Hepatocyte (in vitro differentiated cells): ENCODE measurements around the gene CCDC82. TPM values are rescaled to one million over a fixed set of nuclear protein-coding genes. Genes with fewer than 3 reads are reported as not detected.
A peak's percentile ranks its signal among the peaks of the same experiment; 100 is the strongest.

Source experiments
- DNase-seq: peaks from one replicate; pipeline ENCODE4 v3.0.0-alpha.2; 2016; ENCODE audit warnings: low spot score
- H2AFZ ChIP-seq: fragments of 200-600 bp; sonication (generic); 2 replicates; pipeline ENCODE4 v1.6.0; 2016; ENCODE audit warnings: antibody characterized with exemption, mild to moderate bottlenecking
- H3K27ac ChIP-seq: fragments of 200-600 bp; sonication (generic); 2 replicates; pipeline ENCODE4 v1.5.1; 2016; ENCODE audit warnings: mild to moderate bottlenecking
- H3K27me3 ChIP-seq: fragments of 200-600 bp; sonication (generic); 2 replicates; pipeline ENCODE4 v1.6.1; 2016
- H3K36me3 ChIP-seq: fragments of 200-600 bp; sonication (generic); replicated peaks from 2 replicates; pipeline ENCODE4 v1.5.1; 2016; ENCODE audit warnings: low read depth; ENCODE audit not compliant: insufficient read depth
- H3K4me1 ChIP-seq: fragments of 200-600 bp; sonication (generic); 2 replicates; pipeline ENCODE4 v1.5.1; 2016; ENCODE audit warnings: mild to moderate bottlenecking, moderate library complexity; ENCODE audit not compliant: insufficient read depth
- H3K4me2 ChIP-seq: fragments of 200-600 bp; sonication (generic); 2 replicates; pipeline ENCODE4 v1.6.0; 2016
- H3K4me3 ChIP-seq: fragments of 200-600 bp; sonication (generic); 2 replicates; pipeline ENCODE4 v1.5.1; 2016; ENCODE audit warnings: mild to moderate bottlenecking
- H3K79me2 ChIP-seq: fragments of 200-600 bp; sonication (generic); 2 replicates; pipeline ENCODE4 v1.6.0; 2017; ENCODE audit warnings: mild to moderate bottlenecking
- H3K9me2 ChIP-seq: fragments of 200-600 bp; sonication (generic); replicated peaks from 2 replicates; pipeline ENCODE4 v1.6.0; 2017; ENCODE audit warnings: mild to moderate bottlenecking; ENCODE audit not compliant: insufficient read depth
- H3K9me3 ChIP-seq: fragments of 200-600 bp; sonication (generic); 2 replicates; pipeline ENCODE4 v1.5.1; 2016; ENCODE audit warnings: low read depth, mild to moderate bottlenecking
- H4K20me1 ChIP-seq: fragments of 200-600 bp; sonication (generic); 2 replicates; pipeline ENCODE4 v1.6.0; 2016; ENCODE audit warnings: mild to moderate bottlenecking; ENCODE audit not compliant: insufficient read depth, poor library complexity, severe bottlenecking
- EZH2 ChIP-seq: fragments of 200-600 bp; sonication (generic); IDR thresholded peaks from 2 replicates; pipeline ENCODE4 v1.6.1; 2016; ENCODE audit warnings: antibody characterized with exemption, mild to moderate bottlenecking, borderline replicate concordance
- EZH2phosphoT487 ChIP-seq: fragments of 200-600 bp; sonication (generic); IDR thresholded peaks from one replicate; pipeline ENCODE4 v1.6.1; 2018; ENCODE audit warnings: antibody characterized with exemption, mild to moderate bottlenecking, low read depth, moderate library complexity; ENCODE audit not compliant: unreplicated experiment, severe bottlenecking
- WGBS: methylation state at CpG from one replicate; pipeline ENCODE4 v1.1.6; 2016; ENCODE audit warnings: low lambda C conversion rate; ENCODE audit errors: missing lambda C conversion rate; 5-methylcytosine and 5-hydroxymethylcytosine counted together
- polyA plus RNA-seq: library from polyadenylated mRNA; unstranded; fragments of >200 nt; fragmentation: Nextera tagmentation; extraction: Ambion mirVana; gene quantifications from 2 replicates; pipeline ENCODE4 v1.2.1, GENCODE V29; 2016
- total RNA-seq: library from RNA; depleted of rRNA; stranded (reverse); fragments of >200 nt; gene quantifications from 2 replicates; pipeline ENCODE4 v1.2.3, GENCODE V29; 2014
- TF ChIP-seq, protein P1 (sequence below): fragments of 200-600 bp; sonication (generic); IDR thresholded peaks from 2 replicates; pipeline ENCODE4 v1.5.1; 2016; ENCODE audit warnings: antibody characterized with exemption, mild to moderate bottlenecking; ENCODE audit not compliant: poor library complexity

The CCDC82 gene
- total and polyA plus RNA-seq, 2 experiments from 2014 or later: 12.7 to 16.3 TPM

DNA sequence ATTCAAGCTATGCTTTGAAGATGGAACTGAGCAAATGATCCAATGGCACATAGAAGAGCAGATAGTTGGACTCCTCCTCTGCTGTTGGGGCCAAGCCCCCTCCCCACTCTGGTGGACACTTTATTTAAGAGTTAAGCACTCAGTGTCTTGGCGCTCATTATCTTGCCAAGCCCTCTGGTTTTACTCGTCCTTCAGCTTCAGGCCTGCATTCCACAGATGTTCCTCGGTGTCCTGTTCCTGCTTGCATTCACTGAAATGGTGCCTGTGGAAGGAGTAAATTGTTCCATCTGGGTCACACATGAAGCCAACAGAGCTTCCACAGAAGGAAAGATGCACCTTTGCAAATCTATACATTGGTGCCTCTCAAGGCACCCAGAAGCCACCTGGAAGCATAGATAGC is 72.8 kb downstream of the CCDC82 start:
- Histone ChIP-seq H3K79me2 (peaks cover 90% of the 10 kb centered on the region), H3K27ac (peak overlapping the region; percentile 37)
- TF ChIP-seq, protein P1, sequence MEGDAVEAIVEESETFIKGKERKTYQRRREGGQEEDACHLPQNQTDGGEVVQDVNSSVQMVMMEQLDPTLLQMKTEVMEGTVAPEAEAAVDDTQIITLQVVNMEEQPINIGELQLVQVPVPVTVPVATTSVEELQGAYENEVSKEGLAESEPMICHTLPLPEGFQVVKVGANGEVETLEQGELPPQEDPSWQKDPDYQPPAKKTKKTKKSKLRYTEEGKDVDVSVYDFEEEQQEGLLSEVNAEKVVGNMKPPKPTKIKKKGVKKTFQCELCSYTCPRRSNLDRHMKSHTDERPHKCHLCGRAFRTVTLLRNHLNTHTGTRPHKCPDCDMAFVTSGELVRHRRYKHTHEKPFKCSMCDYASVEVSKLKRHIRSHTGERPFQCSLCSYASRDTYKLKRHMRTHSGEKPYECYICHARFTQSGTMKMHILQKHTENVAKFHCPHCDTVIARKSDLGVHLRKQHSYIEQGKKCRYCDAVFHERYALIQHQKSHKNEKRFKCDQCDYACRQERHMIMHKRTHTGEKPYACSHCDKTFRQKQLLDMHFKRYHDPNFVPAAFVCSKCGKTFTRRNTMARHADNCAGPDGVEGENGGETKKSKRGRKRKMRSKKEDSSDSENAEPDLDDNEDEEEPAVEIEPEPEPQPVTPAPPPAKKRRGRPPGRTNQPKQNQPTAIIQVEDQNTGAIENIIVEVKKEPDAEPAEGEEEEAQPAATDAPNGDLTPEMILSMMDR: no peak
- TF ChIP-seq EZH2 (no peak), EZH2phosphoT487 (no peak)

DNA sequence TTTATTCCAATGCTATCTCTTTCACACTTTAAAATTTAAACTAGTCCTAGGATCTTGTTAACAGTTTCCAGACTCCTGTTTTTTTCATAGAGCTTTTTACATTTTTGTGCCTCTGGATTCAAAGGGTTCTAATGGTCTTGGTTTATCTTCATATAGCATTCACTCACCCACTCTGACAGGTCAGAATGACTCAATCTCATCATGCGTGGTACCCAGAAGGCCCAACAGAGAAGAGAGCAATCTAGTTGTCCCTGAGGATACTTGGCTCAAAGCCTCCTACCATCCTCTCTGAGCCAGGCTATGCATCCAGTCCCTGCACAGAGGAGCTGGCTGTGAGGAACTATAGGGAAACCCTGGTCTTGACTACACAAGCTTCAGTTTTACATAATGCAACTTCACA is 74.2 kb downstream of the CCDC82 start:
- no peaks in the 10 kb centered on the region for H3K27me3 ChIP-seq
- H3K27ac ChIP-seq: no peak overlapping the region
- TF ChIP-seq EZH2 (no peak), EZH2phosphoT487 (no peak)
- TF ChIP-seq, protein P1: no peak
- DNase-seq: no peak
- H3K9me3 ChIP-seq: no peaks in the 10 kb centered on the region
- H3K79me2 ChIP-seq: peaks cover 79% of the 10 kb centered on the region
- 59% methylated on average over 1 of the region's 1 CpG for WGBS
- H3K4me1 ChIP-seq: peaks cover 37% of the 10 kb centered on the region
- H3K36me3 ChIP-seq: no peaks in the 10 kb centered on the region
- no peak overlapping the region for H3K4me3 ChIP-seq
- H3K4me2 ChIP-seq: no peak overlapping the region
- H4K20me1 ChIP-seq: no peaks in the 10 kb centered on the region
- no peaks in the 10 kb centered on the region for H3K9me2 ChIP-seq
- H2AFZ ChIP-seq: no peak overlapping the region

More for the DNA sequence above, 72.8 kb downstream of the CCDC82 start:
- Histone ChIP-seq H3K4me1 (peaks cover 27% of the 10 kb centered on the region), H4K20me1 (no peaks in the 10 kb centered on the region), H3K36me3 (no peaks in the 10 kb centered on the region), H3K9me2 (no peaks in the 10 kb centered on the region), H3K4me3 (no peak overlapping the region), H3K27me3 (no peaks in the 10 kb centered on the region), H3K9me3 (no peaks in the 10 kb centered on the region), H3K4me2 (no peak overlapping the region), H2AFZ (no peak overlapping the region)
- DNase-seq: no peak
- 49% methylated on average over 3 of the region's 3 CpGs for WGBS

DNA sequence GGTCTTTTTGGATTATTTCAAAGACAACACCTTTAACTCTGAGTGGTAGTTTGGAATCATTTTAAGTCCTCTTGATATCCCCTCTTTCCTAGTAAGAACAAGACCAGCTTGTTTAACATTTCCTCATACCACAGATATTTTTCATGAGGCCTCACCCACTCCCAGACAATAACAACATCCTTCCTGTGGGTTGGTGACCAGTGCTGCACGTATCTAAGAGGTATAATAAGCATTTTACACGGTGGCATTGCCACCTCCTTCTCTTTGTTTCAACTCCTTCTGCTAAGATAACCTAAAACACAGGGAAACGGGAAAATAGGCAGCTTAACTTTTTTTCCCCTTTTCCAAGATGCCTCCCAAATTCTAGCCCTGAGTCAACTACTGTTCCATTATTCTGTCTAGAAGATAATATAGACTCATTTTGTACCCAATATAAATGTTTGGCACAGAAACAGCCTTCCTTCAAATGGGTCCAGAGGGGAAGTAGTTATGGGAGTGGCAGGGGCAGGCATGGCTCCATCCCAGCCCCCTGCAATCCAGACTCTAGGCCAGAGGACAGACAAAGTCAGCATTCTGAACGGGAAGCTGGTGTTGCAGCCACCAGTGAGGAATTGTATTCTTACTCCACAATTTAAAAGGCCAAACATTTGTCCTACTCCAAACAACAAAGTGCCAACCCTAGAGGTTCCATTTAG is 75.2 kb downstream of the CCDC82 start:
- 51% methylated on average over 4 of the region's 4 CpGs for WGBS

More for the DNA sequence above, 75.2 kb downstream of the CCDC82 start:
- no peak for DNase-seq
- peak overlapping the region; percentile 76 for H3K27ac ChIP-seq
- H3K9me2 ChIP-seq: no peaks in the 10 kb centered on the region
- no peak for TF ChIP-seq EZH2phosphoT487
- TF ChIP-seq EZH2: no peak
- TF ChIP-seq, protein P1: no peak
- no peak overlapping the region for H3K4me3 ChIP-seq
- no peak overlapping the region for H2AFZ ChIP-seq
- H3K36me3 ChIP-seq: no peaks in the 10 kb centered on the region
- H3K79me2 ChIP-seq: peaks cover 79% of the 10 kb centered on the region
- peaks cover 44% of the 10 kb centered on the region for H3K4me1 ChIP-seq
- peak overlapping the region; percentile 0 for H3K4me2 ChIP-seq
- H4K20me1 ChIP-seq: no peaks in the 10 kb centered on the region
- no peaks in the 10 kb centered on the region for H3K9me3 ChIP-seq
- no peaks in the 10 kb centered on the region for H3K27me3 ChIP-seq
